ENCODE results near the gene SLC16A3. TPM values are rescaled to one million over a fixed set of nuclear protein-coding genes. Genes with fewer than 3 reads are reported as not detected.

The SLC16A3 gene
- total RNA-seq, 1 donor from 2014 or later = 29.8 TPM

DNA sequence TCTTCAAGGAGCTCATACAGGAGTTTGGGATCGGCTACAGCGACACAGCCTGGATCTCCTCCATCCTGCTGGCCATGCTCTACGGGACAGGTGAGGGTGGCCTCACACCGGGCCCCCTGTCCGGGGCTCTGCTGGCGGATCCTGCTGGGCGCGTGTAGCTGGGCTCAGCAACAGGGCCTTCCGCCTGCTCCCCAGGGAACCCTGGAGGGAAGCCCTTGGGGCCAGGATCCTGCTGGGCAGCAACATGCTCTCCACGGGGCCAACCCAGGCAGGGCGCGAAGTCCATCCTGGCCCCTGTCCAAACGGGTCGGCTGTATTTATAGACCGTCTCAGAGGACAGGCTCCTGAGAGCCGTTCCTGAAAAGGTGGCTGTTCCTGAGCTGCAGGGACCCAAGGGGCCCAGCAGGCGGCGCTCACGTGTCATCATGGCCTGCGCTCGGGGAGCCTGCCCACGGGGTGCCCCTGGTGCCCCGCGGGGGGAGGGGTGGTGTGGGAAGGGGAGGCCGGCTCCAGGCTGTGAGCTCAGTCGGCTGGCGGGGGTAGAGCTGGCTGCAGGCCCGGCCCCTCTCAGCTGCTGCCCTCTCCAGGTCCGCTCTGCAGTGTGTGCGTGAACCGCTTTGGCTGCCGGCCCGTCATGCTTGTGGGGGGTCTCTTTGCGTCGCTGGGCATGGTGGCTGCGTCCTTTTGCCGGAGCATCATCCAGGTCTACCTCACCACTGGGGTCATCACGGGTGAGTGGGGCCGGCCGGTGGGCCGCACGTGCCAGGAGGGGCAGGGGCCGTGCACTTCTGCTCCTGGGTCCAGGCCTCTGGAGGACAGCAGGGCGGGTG lies 7.5 kb downstream of the SLC16A3 start:
- TF ChIP-seq, protein P1, sequence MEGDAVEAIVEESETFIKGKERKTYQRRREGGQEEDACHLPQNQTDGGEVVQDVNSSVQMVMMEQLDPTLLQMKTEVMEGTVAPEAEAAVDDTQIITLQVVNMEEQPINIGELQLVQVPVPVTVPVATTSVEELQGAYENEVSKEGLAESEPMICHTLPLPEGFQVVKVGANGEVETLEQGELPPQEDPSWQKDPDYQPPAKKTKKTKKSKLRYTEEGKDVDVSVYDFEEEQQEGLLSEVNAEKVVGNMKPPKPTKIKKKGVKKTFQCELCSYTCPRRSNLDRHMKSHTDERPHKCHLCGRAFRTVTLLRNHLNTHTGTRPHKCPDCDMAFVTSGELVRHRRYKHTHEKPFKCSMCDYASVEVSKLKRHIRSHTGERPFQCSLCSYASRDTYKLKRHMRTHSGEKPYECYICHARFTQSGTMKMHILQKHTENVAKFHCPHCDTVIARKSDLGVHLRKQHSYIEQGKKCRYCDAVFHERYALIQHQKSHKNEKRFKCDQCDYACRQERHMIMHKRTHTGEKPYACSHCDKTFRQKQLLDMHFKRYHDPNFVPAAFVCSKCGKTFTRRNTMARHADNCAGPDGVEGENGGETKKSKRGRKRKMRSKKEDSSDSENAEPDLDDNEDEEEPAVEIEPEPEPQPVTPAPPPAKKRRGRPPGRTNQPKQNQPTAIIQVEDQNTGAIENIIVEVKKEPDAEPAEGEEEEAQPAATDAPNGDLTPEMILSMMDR (conservative IDR thresholded peaks at IDR 0.05) = peak; percentile 92
- no peaks in the 10 kb centered on the region for H3K36me3 Mint-ChIP-seq
- peak overlapping the region; percentile 91 for H3K27ac Mint-ChIP-seq
- DNase-seq (ENCODE audit: extremely low spot score, unreplicated experiment) = no peak
- no peaks in the 10 kb centered on the region for H3K9me3 Mint-ChIP-seq
- peak overlapping the region; percentile 74 for H3K4me3 Mint-ChIP-seq
- H3K27me3 Mint-ChIP-seq = no peaks in the 10 kb centered on the region
- peaks cover 11% of the 10 kb centered on the region for H3K4me1 Mint-ChIP-seq (ENCODE audit: unreplicated experiment)

DNA sequence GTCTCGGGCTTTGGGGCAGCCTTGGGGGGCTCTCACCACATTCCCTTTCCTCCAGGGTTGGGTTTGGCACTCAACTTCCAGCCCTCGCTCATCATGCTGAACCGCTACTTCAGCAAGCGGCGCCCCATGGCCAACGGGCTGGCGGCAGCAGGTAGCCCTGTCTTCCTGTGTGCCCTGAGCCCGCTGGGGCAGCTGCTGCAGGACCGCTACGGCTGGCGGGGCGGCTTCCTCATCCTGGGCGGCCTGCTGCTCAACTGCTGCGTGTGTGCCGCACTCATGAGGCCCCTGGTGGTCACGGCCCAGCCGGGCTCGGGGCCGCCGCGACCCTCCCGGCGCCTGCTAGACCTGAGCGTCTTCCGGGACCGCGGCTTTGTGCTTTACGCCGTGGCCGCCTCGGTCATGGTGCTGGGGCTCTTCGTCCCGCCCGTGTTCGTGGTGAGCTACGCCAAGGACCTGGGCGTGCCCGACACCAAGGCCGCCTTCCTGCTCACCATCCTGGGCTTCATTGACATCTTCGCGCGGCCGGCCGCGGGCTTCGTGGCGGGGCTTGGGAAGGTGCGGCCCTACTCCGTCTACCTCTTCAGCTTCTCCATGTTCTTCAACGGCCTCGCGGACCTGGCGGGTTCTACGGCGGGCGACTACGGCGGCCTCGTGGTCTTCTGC lies 8.4 kb downstream of the SLC16A3 start:
- Mint-ChIP-seq H3K9me3 (no peaks in the 10 kb centered on the region), H3K27ac (peak overlapping the region; percentile 41), H3K36me3 (no peaks in the 10 kb centered on the region), H3K27me3 (no peaks in the 10 kb centered on the region), H3K4me1 (ENCODE audit: unreplicated experiment) (peaks cover 11% of the 10 kb centered on the region), H3K4me3 (no peak overlapping the region)
- TF ChIP-seq, protein P1 (conservative IDR thresholded peaks at IDR 0.05) = no peak
- DNase-seq (ENCODE audit: extremely low spot score, unreplicated experiment) = no peak

DNA sequence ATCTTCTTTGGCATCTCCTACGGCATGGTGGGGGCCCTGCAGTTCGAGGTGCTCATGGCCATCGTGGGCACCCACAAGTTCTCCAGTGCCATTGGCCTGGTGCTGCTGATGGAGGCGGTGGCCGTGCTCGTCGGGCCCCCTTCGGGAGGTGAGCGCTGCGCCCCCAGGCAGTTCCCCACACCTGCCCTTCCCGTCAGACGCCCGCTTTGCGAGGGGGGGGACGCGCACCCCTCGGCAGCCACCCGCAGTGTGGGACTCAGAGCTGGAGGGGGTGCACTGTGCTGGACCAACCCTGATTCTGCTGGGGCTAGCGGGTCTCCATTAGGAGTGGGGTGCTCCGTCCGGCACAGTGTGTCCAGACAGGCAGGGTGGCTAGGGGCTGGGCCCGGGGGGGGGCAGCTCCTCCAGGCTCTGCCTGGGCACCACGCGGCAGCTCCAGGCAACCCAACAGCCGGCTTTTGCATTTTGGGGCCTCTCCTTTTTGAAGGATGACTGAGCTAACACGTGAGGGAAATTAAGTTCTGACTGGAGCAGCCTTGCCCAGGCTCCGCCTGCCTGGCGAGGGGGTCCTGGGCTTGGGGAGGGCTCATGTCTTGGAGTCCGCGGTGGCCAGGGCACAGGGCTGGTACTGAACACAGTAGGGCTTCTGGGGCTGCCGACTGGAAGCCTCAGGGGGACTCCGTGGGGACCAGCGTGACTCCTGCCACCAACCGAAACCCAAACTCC lies 9.1 kb downstream of the SLC16A3 start:
- no peaks in the 10 kb centered on the region for H3K9me3 Mint-ChIP-seq
- no peaks in the 10 kb centered on the region for H3K36me3 Mint-ChIP-seq

DNA sequence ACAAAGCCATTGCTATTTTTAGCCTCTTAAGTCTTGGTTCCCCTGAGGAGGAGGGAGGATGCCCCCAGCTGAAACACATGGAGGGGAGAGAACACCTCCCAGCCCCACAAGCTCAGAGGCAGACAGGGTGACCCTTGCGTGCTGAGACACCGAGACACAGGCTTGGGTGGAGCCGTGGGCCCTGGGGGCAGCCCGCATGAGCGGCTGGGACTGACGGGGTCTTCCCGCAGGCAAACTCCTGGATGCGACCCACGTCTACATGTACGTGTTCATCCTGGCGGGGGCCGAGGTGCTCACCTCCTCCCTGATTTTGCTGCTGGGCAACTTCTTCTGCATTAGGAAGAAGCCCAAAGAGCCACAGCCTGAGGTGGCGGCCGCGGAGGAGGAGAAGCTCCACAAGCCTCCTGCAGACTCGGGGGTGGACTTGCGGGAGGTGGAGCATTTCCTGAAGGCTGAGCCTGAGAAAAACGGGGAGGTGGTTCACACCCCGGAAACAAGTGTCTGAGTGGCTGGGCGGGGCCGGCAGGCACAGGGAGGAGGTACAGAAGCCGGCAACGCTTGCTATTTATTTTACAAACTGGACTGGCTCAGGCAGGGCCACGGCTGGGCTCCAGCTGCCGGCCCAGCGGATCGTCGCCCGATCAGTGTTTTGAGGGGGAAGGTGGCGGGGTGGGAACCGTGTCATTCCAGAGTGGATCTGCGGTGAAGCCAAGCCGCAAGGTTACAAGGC lies 9.8 kb downstream of the SLC16A3 start:
- Mint-ChIP-seq H3K9me3 (no peaks in the 10 kb centered on the region), H3K27ac (peak overlapping the region; percentile 77), H3K4me1 (ENCODE audit: unreplicated experiment) (peaks cover 11% of the 10 kb centered on the region)

More for the DNA sequence above, 9.1 kb downstream of the SLC16A3 start:
- no peak for DNase-seq (ENCODE audit: extremely low spot score, unreplicated experiment)
- H3K27ac Mint-ChIP-seq = peak overlapping the region; percentile 41
- peaks cover 11% of the 10 kb centered on the region for H3K4me1 Mint-ChIP-seq (ENCODE audit: unreplicated experiment)
- TF ChIP-seq, protein P1 (conservative IDR thresholded peaks at IDR 0.05) = no peak
- H3K27me3 Mint-ChIP-seq = no peaks in the 10 kb centered on the region
- H3K4me3 Mint-ChIP-seq = no peak overlapping the region

More for the DNA sequence above, 9.8 kb downstream of the SLC16A3 start:
- TF ChIP-seq, protein P1 (conservative IDR thresholded peaks at IDR 0.05) = no peak
- Mint-ChIP-seq H3K36me3 (no peaks in the 10 kb centered on the region), H3K27me3 (no peaks in the 10 kb centered on the region), H3K4me3 (no peak overlapping the region)
- DNase-seq (ENCODE audit: extremely low spot score, unreplicated experiment) = no peak

All from type B pancreatic cell (in vitro differentiated cells).